Right hindlimb (tissue), 1 donor: ENCODE measurements around the gene VANGL1.

Source experiments
- DNase-seq: peaks from one replicate; pipeline ENCODE4 v3.0.0-alpha.2; 2018

Gene VANGL1

GRCh38 chr1:115669002-115669673 is 27.4 kb downstream of the VANGL1 start:
- DNase-seq: no peak

GRCh38 chr1:115669886-115670285 is 28.1 kb downstream of the VANGL1 start:
- no peak for DNase-seq

GRCh38 chr1:115670476-115671175 is 28.9 kb downstream of the VANGL1 start:
- no peak for DNase-seq

- DNase-seq: no peak
Observed at GRCh38 chr1:115671176-115671934, 29.6 kb downstream of the VANGL1 start.

GRCh38 chr1:115672224-115673009 is 30.6 kb downstream of the VANGL1 start:
- no peak for DNase-seq

- DNase-seq: no peak
Observed at GRCh38 chr1:115676498-115677181, 34.9 kb downstream of the VANGL1 start.

- no peak for DNase-seq
Observed at GRCh38 chr1:115677182-115677555, 35.4 kb downstream of the VANGL1 start.

GRCh38 chr1:115677565-115677964 is 35.8 kb downstream of the VANGL1 start:
- DNase-seq: no peak

GRCh38 chr1:115678141-115678540 is 36.4 kb downstream of the VANGL1 start:
- DNase-seq: no peak

- DNase-seq: no peak
Observed at GRCh38 chr1:115679141-115679611, 37.4 kb downstream of the VANGL1 start.

GRCh38 chr1:115680730-115681111 is 39.0 kb downstream of the VANGL1 start:
- no peak for DNase-seq

GRCh38 chr1:115682792-115683191 is 41.0 kb downstream of the VANGL1 start:
- no peak for DNase-seq

GRCh38 chr1:115685029-115685705 is 43.4 kb downstream of the VANGL1 start:
- no peak for DNase-seq

GRCh38 chr1:115687744-115688143 is 46.0 kb downstream of the VANGL1 start:
- no peak for DNase-seq

- DNase-seq: no peak
Observed at GRCh38 chr1:115690972-115691371, 49.2 kb downstream of the VANGL1 start.

GRCh38 chr1:115692224-115692623 is 50.5 kb downstream of the VANGL1 start:
- no peak for DNase-seq

- no peak for DNase-seq
Observed at GRCh38 chr1:115694805-115695204, 53.0 kb downstream of the VANGL1 start.

GRCh38 chr1:115697619-115698018 is 55.8 kb downstream of the VANGL1 start:
- DNase-seq: no peak

GRCh38 chr1:115701090-115701489 is 59.3 kb downstream of the VANGL1 start:
- no peak for DNase-seq

- DNase-seq: no peak
Observed at GRCh38 chr1:115702959-115703358, 61.2 kb downstream of the VANGL1 start.

- no peak for DNase-seq
Observed at GRCh38 chr1:115705085-115705951, 63.5 kb downstream of the VANGL1 start.
